Astrocyte of the spinal cord (primary cell): Measurements from ENCODE around the gene EFHD2.

Source experiments
- DNase-seq: peaks from one replicate; pipeline ENCODE4 v3.0.0; 2011; ENCODE audit warnings: low read depth, low spot score
- H3K4me3 ChIP-seq: 2 replicates; pipeline ENCODE4 v1.5.1; 2011; ENCODE audit warnings: low read depth, mild to moderate bottlenecking, low read length, moderate library complexity
- CTCF ChIP-seq: IDR thresholded peaks from 2 replicates; pipeline ENCODE4 v1.5.1; 2012; ENCODE audit warnings: low read depth, mild to moderate bottlenecking, low read length, inconsistent platforms
- in situ Hi-C: cut with HindIII; loops from 2 replicates; pipeline ENCODE4 v1.10.0; 2017; ENCODE audit warnings: low sequenced_read_pairs

Gene EFHD2

GRCh38 chr1:15399710-15400109 lies 10.0 kb upstream of the EFHD2 start:
- no peak overlapping the region for H3K4me3 ChIP-seq
- no peak for TF ChIP-seq CTCF
- in situ Hi-C loops: no loop called here
- no peak for DNase-seq

- in situ Hi-C loops: no loop called here
- no peak for TF ChIP-seq CTCF
- no peak for DNase-seq
- no peak overlapping the region for H3K4me3 ChIP-seq
Measured at GRCh38 chr1:15400627-15401026, 9.1 kb upstream of the EFHD2 start.

- no peak for DNase-seq
- in situ Hi-C loops: no loop called here
- TF ChIP-seq CTCF: no peak
- H3K4me3 ChIP-seq: no peak overlapping the region
Measured at GRCh38 chr1:15401391-15402055, 8.2 kb upstream of the EFHD2 start.

GRCh38 chr1:15402809-15403450 lies 6.8 kb upstream of the EFHD2 start:
- no peak overlapping the region for H3K4me3 ChIP-seq
- DNase-seq: no peak
- no peak for TF ChIP-seq CTCF
- in situ Hi-C loops: no loop called here

GRCh38 chr1:15403962-15404580 lies 5.6 kb upstream of the EFHD2 start:
- in situ Hi-C loops: no loop called here
- no peak for DNase-seq
- no peak for TF ChIP-seq CTCF
- no peak overlapping the region for H3K4me3 ChIP-seq

GRCh38 chr1:15405106-15405850 lies 4.4 kb upstream of the EFHD2 start:
- in situ Hi-C loops: no loop called here
- DNase-seq: no peak
- H3K4me3 ChIP-seq: no peak overlapping the region
- no peak for TF ChIP-seq CTCF
